Mucosa of descending colon (tissue), 3 donors: ENCODE results near the gene DLX5. TPM values are rescaled to one million over a fixed set of nuclear protein-coding genes. Genes with fewer than 3 reads are reported as not detected.

ENCODE experiments used
- ATAC-seq: fragments of 200-7000 bp; cut with Tn5 transposase; one replicate; pipeline ENCODE4 v1.9.1; 2020; ENCODE audit warnings: mild to moderate bottlenecking, moderate library complexity
- DNase-seq, 3 donors: peaks; one replicate each; pipeline ENCODE4 v3.0.0-alpha.2; 2020
- H3K36me3 ChIP-seq: fragments of 200-600 bp; one replicate; pipeline ENCODE4 v1.8.0; 2021; ENCODE audit warnings: low read depth, mild to moderate bottlenecking
- H3K4me1 ChIP-seq: fragments of 200-600 bp; one replicate; pipeline ENCODE4 v1.8.0; 2021; ENCODE audit warnings: low read depth, mild to moderate bottlenecking
- H3K4me3 ChIP-seq: fragments of 200-600 bp; one replicate; pipeline ENCODE4 v1.8.0; 2021; ENCODE audit warnings: mild to moderate bottlenecking
- H3K9me3 ChIP-seq: fragments of 200-600 bp; one replicate; pipeline ENCODE4 v1.8.0; 2021; ENCODE audit warnings: mild to moderate bottlenecking
- intact Hi-C, 2 donors: fragments of 100-400 bp; cut with DNase I in 1 of 2; cut with micrococcal nuclease in 1 of 2; formaldehyde crosslinking; loops; one replicate each; pipeline versions ENCODE4 v1.11.0 to v1.11.1; 2022; cut with DNase I, micrococcal nuclease
- total RNA-seq, 3 donors: library from RNA; stranded (reverse); fragmentation: NEBNext Ultra II Directional in 2 of 3; extraction: Animal tissue kit (Norgen Biotek cat#: 25700) in 2 of 3; gene quantifications; one replicate each; pipeline versions ENCODE4 v1.2.1 to v1.2.4, GENCODE V29; 2021 to 2023
- TF ChIP-seq, protein P1 (sequence below): fragments of 200-600 bp; IDR thresholded peaks from one replicate; pipeline ENCODE4 v1.8.0; 2022; ENCODE audit warnings: antibody characterized with exemption, mild to moderate bottlenecking
- donor health status: DM: no; HTN: no; CAD: no; lungs with moderate emphysema.
- donor health status: DM: no; HTN: no; CAD: no.
- donor health status: DM: no; HTN: yes; CAD: no.

The DLX5 gene
- total RNA-seq, 3 donors from 2014 or later: 0.89 TPM; not detected in 2

GRCh38 chr7:97025130-97025499, 484 bp upstream of the DLX5 start:
- no peak for ATAC-seq
- Histone ChIP-seq H3K4me3 (no peak overlapping the region), H3K9me3 (no peaks in the 10 kb centered on the region), H3K4me1 (peaks cover 3% of the 10 kb centered on the region), H3K36me3 (no peaks in the 10 kb centered on the region)
- no peak for DNase-seq
- TF ChIP-seq, protein P1, sequence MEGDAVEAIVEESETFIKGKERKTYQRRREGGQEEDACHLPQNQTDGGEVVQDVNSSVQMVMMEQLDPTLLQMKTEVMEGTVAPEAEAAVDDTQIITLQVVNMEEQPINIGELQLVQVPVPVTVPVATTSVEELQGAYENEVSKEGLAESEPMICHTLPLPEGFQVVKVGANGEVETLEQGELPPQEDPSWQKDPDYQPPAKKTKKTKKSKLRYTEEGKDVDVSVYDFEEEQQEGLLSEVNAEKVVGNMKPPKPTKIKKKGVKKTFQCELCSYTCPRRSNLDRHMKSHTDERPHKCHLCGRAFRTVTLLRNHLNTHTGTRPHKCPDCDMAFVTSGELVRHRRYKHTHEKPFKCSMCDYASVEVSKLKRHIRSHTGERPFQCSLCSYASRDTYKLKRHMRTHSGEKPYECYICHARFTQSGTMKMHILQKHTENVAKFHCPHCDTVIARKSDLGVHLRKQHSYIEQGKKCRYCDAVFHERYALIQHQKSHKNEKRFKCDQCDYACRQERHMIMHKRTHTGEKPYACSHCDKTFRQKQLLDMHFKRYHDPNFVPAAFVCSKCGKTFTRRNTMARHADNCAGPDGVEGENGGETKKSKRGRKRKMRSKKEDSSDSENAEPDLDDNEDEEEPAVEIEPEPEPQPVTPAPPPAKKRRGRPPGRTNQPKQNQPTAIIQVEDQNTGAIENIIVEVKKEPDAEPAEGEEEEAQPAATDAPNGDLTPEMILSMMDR: no peak
- intact Hi-C loops: loop anchor here (5.0 to 10.0 kb wide), 4 partner anchors 948 to 1110 kb away; no protein-coding TSS in a partner anchor

GRCh38 chr7:97022491-97023306, 1.9 kb downstream of the DLX5 start:
- DNase-seq: no peak
- intact Hi-C loops: loop anchor here in 1 of 2 donors (10.0 kb wide), 2 partner anchors 948 to 1108 kb away; no protein-coding TSS in a partner anchor
- no peaks in the 10 kb centered on the region for H3K9me3 ChIP-seq
- no peaks in the 10 kb centered on the region for H3K36me3 ChIP-seq
- TF ChIP-seq, protein P1: no peak
- ATAC-seq: no peak
- peaks cover 3% of the 10 kb centered on the region for H3K4me1 ChIP-seq
- no peak overlapping the region for H3K4me3 ChIP-seq

- intact Hi-C loops: loop anchor here in 1 of 2 donors (10.0 kb wide), 2 partner anchors 947 to 1107 kb away; no protein-coding TSS in a partner anchor
- Histone ChIP-seq H3K4me3 (no peak overlapping the region), H3K36me3 (no peaks in the 10 kb centered on the region), H3K9me3 (no peaks in the 10 kb centered on the region), H3K4me1 (no peaks in the 10 kb centered on the region)
- no peak for ATAC-seq
- DNase-seq: no peak
- TF ChIP-seq, protein P1: no peak
These were observed 2.7 kb downstream of the DLX5 start for GRCh38 chr7:97021747-97022490.

GRCh38 chr7:97020996-97021746, 3.5 kb downstream of the DLX5 start:
- ATAC-seq: no peak
- Histone ChIP-seq H3K9me3 (no peaks in the 10 kb centered on the region), H3K4me1 (no peaks in the 10 kb centered on the region), H3K4me3 (no peak overlapping the region), H3K36me3 (no peaks in the 10 kb centered on the region)
- no peak for DNase-seq
- intact Hi-C loops: loop anchor here in 1 of 2 donors (10.0 kb wide), 2 partner anchors 946 to 1106 kb away; no protein-coding TSS in a partner anchor
- TF ChIP-seq, protein P1: no peak

DNA sequence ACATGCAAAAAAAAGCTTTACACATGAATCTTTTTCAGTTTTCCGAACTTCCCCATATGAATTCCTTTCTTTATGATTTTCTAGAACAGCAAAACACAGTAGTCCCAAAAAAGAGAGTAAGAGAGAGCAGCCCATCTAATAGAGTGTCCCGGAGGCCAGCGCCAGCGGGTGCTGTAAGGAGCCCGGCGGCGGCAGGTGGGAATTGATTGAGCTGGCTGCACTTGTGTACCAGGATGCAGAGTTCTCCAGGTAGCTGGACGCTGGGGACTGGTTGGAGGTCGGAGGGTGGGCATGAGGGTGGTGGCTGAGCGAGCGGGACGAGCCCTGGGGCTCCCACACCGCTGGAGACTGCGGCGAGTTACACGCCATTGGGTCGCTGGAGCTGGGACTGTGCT, 4.0 kb downstream of the DLX5 start:
- H3K9me3 ChIP-seq: no peaks in the 10 kb centered on the region
- intact Hi-C loops: loop anchor here in 1 of 2 donors (10.0 kb wide), 2 partner anchors 946 to 1106 kb away; no protein-coding TSS in a partner anchor
- no peak overlapping the region for H3K4me3 ChIP-seq
- ATAC-seq (no peak), DNase-seq (no peak)
- TF ChIP-seq, protein P1: no peak
- no peaks in the 10 kb centered on the region for H3K36me3 ChIP-seq
- H3K4me1 ChIP-seq: no peaks in the 10 kb centered on the region
